Spleen (tissue), 11 donors: ENCODE measurements around the gene AXIN2. TPM values are rescaled to one million over a fixed set of nuclear protein-coding genes. Genes with fewer than 3 reads are reported as not detected.

ENCODE experiments used
- DNase-seq: peaks from one replicate; pipeline ENCODE4 v3.0.0-alpha.2; 2020
- H3K27ac ChIP-seq, 8 donors: fragments of 200-600 bp; sonication (generic) in 7 of 8; 1 replicate in 4 of 8; 2 replicates in 4 of 8; pipeline versions ENCODE4 v1.5.0 to v1.8.0; 2016 to 2021; ENCODE audit warnings: inconsistent platforms in 4 of 8, mild to moderate bottlenecking in 4 of 8, moderate library complexity in 1 of 8
- H3K27me3 ChIP-seq, 7 donors: fragments of 200-600 bp; sonication (generic) in 6 of 7; replicated peaks in 1 of 7; 1 replicate in 4 of 7; 2 replicates in 3 of 7; pipeline versions ENCODE4 v1.5.0 to v1.8.0; 2016 to 2021; ENCODE audit warnings: inconsistent platforms in 3 of 7, mild to moderate bottlenecking in 1 of 7
- H3K36me3 ChIP-seq, 6 donors: fragments of 200-600 bp; sonication (generic) in 5 of 6; 1 replicate in 4 of 6; 2 replicates in 2 of 6; pipeline versions ENCODE4 v1.5.0 to v1.8.0; 2016 to 2021; ENCODE audit warnings: inconsistent platforms in 2 of 6
- H3K4me1 ChIP-seq, 6 donors: fragments of 200-600 bp; sonication (generic) in 5 of 6; 1 replicate in 3 of 6; 2 replicates in 3 of 6; pipeline versions ENCODE4 v1.5.0 to v1.8.0; 2016 to 2021; ENCODE audit warnings: inconsistent platforms in 3 of 6
- H3K4me3 ChIP-seq, 8 donors: fragments of 200-600 bp; sonication (generic) in 7 of 8; 1 replicate in 4 of 8; 2 replicates in 4 of 8; pipeline versions ENCODE4 v1.5.0 to v1.8.0; 2016 to 2021; ENCODE audit warnings: inconsistent platforms in 4 of 8, mild to moderate bottlenecking in 4 of 8, moderate library complexity in 2 of 8
- H3K9me3 ChIP-seq, 8 donors: fragments of 200-600 bp; sonication (generic) in 7 of 8; 1 replicate in 4 of 8; 2 replicates in 4 of 8; pipeline versions ENCODE4 v1.5.0 to v1.8.0; 2016 to 2021; ENCODE audit warnings: inconsistent platforms in 4 of 8
- CTCF ChIP-seq, 11 experiments: fragments of 200-600 bp in 7 of 11; fragments of 450-650 bp in 4 of 11; sonication (generic) in 4 of 11; IDR thresholded peaks in 8 of 11; conservative IDR thresholded peaks in 3 of 11; 1 replicate in 7 of 11; 2 replicates in 4 of 11; pipeline versions ENCODE4 v1.4.0 to v1.8.0; 2016 to 2021; ENCODE audit warnings: antibody characterized with exemption in 11 of 11, inconsistent platforms in 4 of 11, mild to moderate bottlenecking in 1 of 11
- POLR2A ChIP-seq, 3 donors: fragments of 450-650 bp; IDR thresholded peaks; one replicate each; pipeline ENCODE4 v1.5.1; 2017; ENCODE audit warnings: antibody characterized with exemption in 3 of 3, mild to moderate bottlenecking in 1 of 3
- POLR2AphosphoS5 ChIP-seq, 3 donors: sonication (generic); formaldehyde crosslinking; IDR thresholded peaks; one replicate each; pipeline ENCODE4 v1.5.1; 2017; ENCODE audit warnings: antibody characterized with exemption in 3 of 3
- WGBS, 5 donors: extraction: QIAGEN DNeasy Blood & Tissue Kit in 3 of 5; methylation state at CpG; one replicate each; pipeline versions ENCODE4 v1.1.5 to v1.1.7; 2013 to 2018; 5-methylcytosine and 5-hydroxymethylcytosine counted together
- intact Hi-C: fragments of 100-400 bp; cut with DNase I; formaldehyde crosslinking; loops from one replicate; pipeline ENCODE4 v1.15.0; 2023; ENCODE audit warnings: low total_unique reads
- polyA plus RNA-seq, 3 donors: library from polyadenylated mRNA; stranded (reverse); fragments of 200-250 nt; gene quantifications; one replicate each; pipeline ENCODE4 v1.2.1, GENCODE V29; 2013
- total RNA-seq, 7 donors: library from RNA; depleted of rRNA in 3 of 7; stranded (reverse); fragments of >200 nt in 3 of 7; fragmentation: NEBNext Ultra II Directional in 4 of 7; extraction: Animal tissue kit (Norgen Biotek cat#: 25700) in 4 of 7; gene quantifications; one replicate each; pipeline versions ENCODE4 v1.1.0 to v1.2.1, GENCODE V29; 2016 to 2021
- donor health status: healthy with polysubstance abuse.
- donor health status: DM: no; HTN: no; CAD: no; lungs with moderate emphysema.
- donor health status: DM: no; HTN: no; CAD: no.
- donor health status: Bipolar disorder and iron deficiency.
- donor health status: healthy.
- donor health status: DM: no; HTN: no; CAD: no.
- donor health status: DM: yes; HTN: yes; CAD: no.

Gene AXIN2
- total and polyA plus RNA-seq, 10 donors = 1.1 to 16.6 (median 11.0) TPM

DNA sequence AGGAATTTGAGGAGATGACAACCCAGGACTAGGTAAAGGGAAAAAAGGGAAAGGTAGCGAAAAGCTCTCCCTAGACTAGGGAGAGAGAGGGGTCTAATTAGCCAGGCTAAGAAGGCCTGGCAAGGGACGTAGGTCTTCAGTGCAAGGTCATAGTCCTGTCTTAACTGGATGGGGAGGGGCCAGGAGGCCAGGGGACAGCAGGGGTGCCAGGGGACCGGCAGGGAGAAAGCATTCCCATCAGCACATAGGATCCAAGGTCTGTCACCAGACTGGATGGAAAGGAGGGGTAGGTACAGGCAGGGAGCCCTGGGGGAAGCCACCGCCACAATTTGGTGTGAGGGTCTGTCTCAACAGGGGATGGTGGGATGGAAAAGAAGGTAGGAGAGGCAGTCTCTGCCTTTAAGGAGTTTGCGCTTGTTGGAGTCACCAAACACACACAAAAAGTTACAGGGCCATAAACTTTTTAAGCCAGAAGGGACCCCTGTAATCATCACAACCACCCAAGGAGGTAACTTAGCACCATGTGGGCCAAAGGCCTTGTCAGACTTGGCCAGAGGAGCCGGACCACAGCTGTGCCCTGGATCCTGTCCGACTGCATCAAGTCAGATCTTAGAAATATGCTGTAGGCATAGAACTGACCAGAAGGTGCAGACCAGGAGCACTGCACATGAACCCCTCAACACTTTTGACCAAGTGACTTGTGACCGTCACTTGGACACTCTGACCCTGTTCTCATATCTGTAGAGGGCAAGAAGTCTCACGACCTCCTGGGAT lies 10.0 kb downstream of the AXIN2 start:
- WGBS, 5 donors = 79 to 91% (median 86%) methylated on average over 9 of the region's 9 CpGs
- Histone ChIP-seq H3K27me3 (peaks cover 0 to 7% (median 0%) of the 10 kb centered on the region in 7 donors), H3K36me3 (peaks cover 0 to 25% (median 6%) of the 10 kb centered on the region in 6 donors), H3K27ac (peak overlapping the region in 2 of 8 donors; percentile 3 to 31), H3K4me3 (no peak overlapping the region), H3K9me3 (no peaks in the 10 kb centered on the region), H3K4me1 (peaks cover 0 to 38% (median 7%) of the 10 kb centered on the region in 6 donors)
- TF ChIP-seq POLR2A (IDR thresholded peaks at IDR 0.05) = no peak
- no peak for TF ChIP-seq CTCF (IDR thresholded peaks at IDR 0.05 in 8 of 11, conservative IDR thresholded peaks at IDR 0.05 in 3 of 11)
- TF ChIP-seq POLR2AphosphoS5 (IDR thresholded peaks at IDR 0.05) = no peak
- peak; percentile 31 for DNase-seq
- intact Hi-C loops = loop anchor here (10.0 kb wide), 1 partner anchor 317 kb away; no protein-coding TSS in a partner anchor

DNA sequence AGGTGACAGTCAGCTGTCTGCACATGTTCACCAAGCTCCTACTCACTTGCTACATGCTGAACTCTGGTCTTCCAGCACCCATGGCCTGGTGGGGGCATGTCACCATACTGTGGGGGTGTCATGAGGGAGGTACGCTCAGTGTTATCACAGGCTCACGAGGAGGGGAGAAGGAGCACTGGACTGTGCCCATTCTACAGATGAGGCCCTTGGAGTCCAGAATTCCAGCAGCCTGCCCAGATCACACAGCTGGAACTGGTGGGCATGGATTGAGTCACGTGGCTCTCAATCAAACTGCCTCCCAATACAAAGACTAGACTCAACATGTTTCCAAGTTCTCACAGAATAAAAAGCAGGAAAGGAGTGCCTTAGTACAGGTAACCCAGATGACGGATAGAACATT lies 10.7 kb downstream of the AXIN2 start:
- intact Hi-C loops = loop anchor here (10.0 kb wide), 1 partner anchor 316 kb away; no protein-coding TSS in a partner anchor
- H3K4me3 ChIP-seq = no peak overlapping the region
- WGBS, 5 donors = 87 to 97% (median 93%) methylated on average over 3 to 4 of the region's 4 CpGs
- no peak for TF ChIP-seq POLR2A (IDR thresholded peaks at IDR 0.05)
- no peak overlapping the region for H3K27ac ChIP-seq
- H3K36me3 ChIP-seq = peaks cover 0 to 28% (median 6%) of the 10 kb centered on the region in 6 donors
- peaks cover 0 to 38% (median 4%) of the 10 kb centered on the region in 6 donors for H3K4me1 ChIP-seq
- peaks cover 0 to 2% (median 0%) of the 10 kb centered on the region in 7 donors for H3K27me3 ChIP-seq
- no peaks in the 10 kb centered on the region for H3K9me3 ChIP-seq
- DNase-seq = no peak

- no peaks in the 10 kb centered on the region for H3K27me3 ChIP-seq
- intact Hi-C loops = loop anchor here (10.0 kb wide), 1 partner anchor 315 kb away; no protein-coding TSS in a partner anchor
- H3K9me3 ChIP-seq = no peaks in the 10 kb centered on the region
- 79 to 84% (median 80%) methylated on average over 9 of the region's 9 CpGs for WGBS, 5 donors
- H3K4me1 ChIP-seq = peaks cover 0 to 38% (median 4%) of the 10 kb centered on the region in 6 donors
- DNase-seq = peak; percentile 41
- TF ChIP-seq POLR2A (IDR thresholded peaks at IDR 0.05) = no peak
- no peak for TF ChIP-seq POLR2AphosphoS5 (IDR thresholded peaks at IDR 0.05)
- no peak for TF ChIP-seq CTCF (IDR thresholded peaks at IDR 0.05 in 8 of 11, conservative IDR thresholded peaks at IDR 0.05 in 3 of 11)
- peaks cover 0 to 28% (median 6%) of the 10 kb centered on the region in 6 donors for H3K36me3 ChIP-seq
- no peak overlapping the region for H3K27ac ChIP-seq
- no peak overlapping the region for H3K4me3 ChIP-seq
Measured at GRCh38 chr17:65550075-65550662, 11.3 kb downstream of the AXIN2 start.

DNA sequence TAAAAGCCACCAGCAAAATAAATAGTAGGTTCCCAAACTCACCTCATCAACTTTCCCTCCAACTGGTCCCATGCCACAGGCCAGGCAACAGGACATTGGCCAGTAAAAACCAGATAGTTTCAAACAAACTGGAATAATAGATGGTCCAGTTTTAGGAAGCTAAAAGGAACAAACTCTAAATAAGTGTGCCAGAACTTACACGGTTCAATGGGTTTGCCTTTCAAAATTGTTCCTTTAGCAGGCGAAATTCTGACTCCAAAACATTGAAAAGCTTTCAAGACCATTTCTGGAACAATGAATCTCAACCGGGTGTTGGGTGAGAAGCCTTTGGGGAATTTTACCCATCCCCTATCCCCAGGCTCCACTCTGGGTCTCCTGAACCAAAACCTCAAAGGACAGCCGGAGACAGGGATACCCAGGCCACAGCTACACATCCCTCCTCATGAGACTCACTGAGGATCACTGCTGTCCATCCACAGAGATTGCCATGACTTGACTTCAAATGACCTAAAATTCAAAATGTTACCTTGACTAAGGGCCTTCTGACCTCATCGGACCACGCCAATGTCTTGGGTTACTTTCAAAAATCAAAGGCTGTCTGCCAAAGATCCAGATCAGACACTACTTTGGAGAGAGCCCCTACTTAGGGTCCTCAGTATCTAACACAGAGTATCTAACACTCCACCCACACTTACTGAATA lies 13.0 kb downstream of the AXIN2 start:
- H3K27me3 ChIP-seq = no peaks in the 10 kb centered on the region
- WGBS, 5 donors = 90 to 96% (median 95%) methylated on average over 6 of the region's 6 CpGs
- TF ChIP-seq CTCF (IDR thresholded peaks at IDR 0.05 in 8 of 11, conservative IDR thresholded peaks at IDR 0.05 in 3 of 11) (no peak), POLR2A (IDR thresholded peaks at IDR 0.05) (no peak), POLR2AphosphoS5 (IDR thresholded peaks at IDR 0.05) (no peak)
- no peaks in the 10 kb centered on the region for H3K9me3 ChIP-seq
- DNase-seq = peak; percentile 2
- H3K4me3 ChIP-seq = no peak overlapping the region
- H3K27ac ChIP-seq = no peak overlapping the region
- H3K36me3 ChIP-seq = peaks cover 0 to 28% (median 6%) of the 10 kb centered on the region in 6 donors
- intact Hi-C loops = no loop called here
- H3K4me1 ChIP-seq = peaks cover 0 to 38% (median 4%) of the 10 kb centered on the region in 6 donors
